OCI-LY7 (cell line): ENCODE results near the gene MAP7D1.

Experiments
- EZH2phosphoT487 ChIP-seq: fragments of 200-600 bp; sonication (generic); IDR thresholded peaks from 2 replicates; pipeline ENCODE4 v1.6.1; 2018; ENCODE audit warnings: low read depth, borderline replicate concordance, mild to moderate bottlenecking, mixed run types, antibody characterized with exemption, low read length, moderate library complexity, mixed read lengths
- TF ChIP-seq, protein P1 (sequence below): fragments of 200-600 bp; sonication (generic); conservative IDR thresholded peaks from 2 replicates; pipeline ENCODE4 v1.5.1; 2014; ENCODE audit warnings: mild to moderate bottlenecking, antibody characterized with exemption, low read length, moderate library complexity, mixed read lengths

DNA sequence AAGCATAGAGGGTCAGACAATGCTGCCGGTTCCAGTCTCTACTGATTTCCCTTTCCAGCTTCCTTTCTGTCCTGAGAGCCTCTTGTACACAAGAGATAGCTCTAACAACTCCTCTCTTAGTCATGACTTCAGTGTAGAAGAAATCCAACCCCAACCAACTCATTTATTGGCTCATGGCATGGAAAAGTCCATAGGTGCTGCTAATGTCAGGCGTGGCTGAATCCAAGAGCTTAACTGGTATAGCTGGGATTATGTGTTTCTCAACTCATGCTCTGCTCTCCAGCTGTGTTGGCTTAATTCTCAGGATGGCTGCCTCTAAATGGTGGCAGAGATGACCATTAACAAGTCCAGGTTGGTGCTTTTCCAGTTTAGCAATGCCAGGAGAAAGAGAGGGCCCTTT, 55.9 kb downstream of the MAP7D1 start:
- TF ChIP-seq EZH2phosphoT487 = no peak
- TF ChIP-seq, protein P1, sequence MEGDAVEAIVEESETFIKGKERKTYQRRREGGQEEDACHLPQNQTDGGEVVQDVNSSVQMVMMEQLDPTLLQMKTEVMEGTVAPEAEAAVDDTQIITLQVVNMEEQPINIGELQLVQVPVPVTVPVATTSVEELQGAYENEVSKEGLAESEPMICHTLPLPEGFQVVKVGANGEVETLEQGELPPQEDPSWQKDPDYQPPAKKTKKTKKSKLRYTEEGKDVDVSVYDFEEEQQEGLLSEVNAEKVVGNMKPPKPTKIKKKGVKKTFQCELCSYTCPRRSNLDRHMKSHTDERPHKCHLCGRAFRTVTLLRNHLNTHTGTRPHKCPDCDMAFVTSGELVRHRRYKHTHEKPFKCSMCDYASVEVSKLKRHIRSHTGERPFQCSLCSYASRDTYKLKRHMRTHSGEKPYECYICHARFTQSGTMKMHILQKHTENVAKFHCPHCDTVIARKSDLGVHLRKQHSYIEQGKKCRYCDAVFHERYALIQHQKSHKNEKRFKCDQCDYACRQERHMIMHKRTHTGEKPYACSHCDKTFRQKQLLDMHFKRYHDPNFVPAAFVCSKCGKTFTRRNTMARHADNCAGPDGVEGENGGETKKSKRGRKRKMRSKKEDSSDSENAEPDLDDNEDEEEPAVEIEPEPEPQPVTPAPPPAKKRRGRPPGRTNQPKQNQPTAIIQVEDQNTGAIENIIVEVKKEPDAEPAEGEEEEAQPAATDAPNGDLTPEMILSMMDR = no peak
